Measurements from ENCODE around the gene MGAT5B. TPM values are rescaled to one million over a fixed set of nuclear protein-coding genes. Genes with fewer than 3 reads are reported as not detected.
A peak's percentile ranks its signal among the peaks of the same experiment; 100 is the strongest.

The MGAT5B gene
- total RNA-seq, 1 donor from 2014 or later: 6.3 TPM

- no peak for FAIRE-seq
- TF ChIP-seq EZH2 (IDR thresholded peaks at IDR 0.05; ENCODE audit: insufficient read depth, low read length) (no peak), CTCF (IDR thresholded peaks at IDR 0.05; ENCODE audit: insufficient read depth, low read depth, low read length) (no peak)
- H3K36me3 ChIP-seq (ENCODE audit: insufficient read depth, low read length): peaks cover 2% of the 10 kb centered on the region
- no peaks in the 10 kb centered on the region for H3K9me3 ChIP-seq (ENCODE audit: insufficient read depth, low read depth, low read length)
- H3K27ac Mint-ChIP-seq (ENCODE audit: unreplicated experiment): no peak overlapping the region
- H3K4me1 Mint-ChIP-seq (ENCODE audit: low read depth, unreplicated experiment): peaks cover 1% of the 10 kb centered on the region
- H4K20me1 ChIP-seq (ENCODE audit: insufficient read depth, low read length): peaks cover 3% of the 10 kb centered on the region
- peaks cover 5% of the 10 kb centered on the region for H3K9me3 Mint-ChIP-seq (ENCODE audit: unreplicated experiment)
- H3K27me3 ChIP-seq (ENCODE audit: insufficient read depth, low read length): no peaks in the 10 kb centered on the region
- peaks cover 20% of the 10 kb centered on the region for H3K36me3 Mint-ChIP-seq (ENCODE audit: low read depth, unreplicated experiment)
- H3K4me1 ChIP-seq (ENCODE audit: insufficient read depth, low read length): no peaks in the 10 kb centered on the region
- H3K79me2 ChIP-seq (ENCODE audit: insufficient read depth, low read length): peaks cover under 1% of the 10 kb centered on the region
- no peak overlapping the region for H3K4me2 ChIP-seq (ENCODE audit: low read length)
- peak; percentile 15 for DNase-seq (ENCODE audit: low read depth)
- H3K4me3 ChIP-seq (ENCODE audit: insufficient read depth, low read depth, low read length): no peak overlapping the region
- H3K4me3 Mint-ChIP-seq (ENCODE audit: unreplicated experiment): no peak overlapping the region
- H2AFZ ChIP-seq (ENCODE audit: low read depth, low read length): no peak overlapping the region
- H3K9ac ChIP-seq (ENCODE audit: low read length): no peak overlapping the region
- peaks cover 18% of the 10 kb centered on the region for H3K27me3 Mint-ChIP-seq (ENCODE audit: low read depth, unreplicated experiment)
- H3K27ac ChIP-seq (ENCODE audit: low read depth, low read length): no peak overlapping the region
These were observed 11.5 kb downstream of the MGAT5B start for GRCh38 chr17:76879691-76880090.

- H2AFZ ChIP-seq (ENCODE audit: low read depth, low read length): no peak overlapping the region
- DNase-seq (ENCODE audit: low read depth): no peak
- Mint-ChIP-seq H3K36me3 (ENCODE audit: low read depth, unreplicated experiment) (peaks cover 16% of the 10 kb centered on the region), H3K4me3 (ENCODE audit: unreplicated experiment) (no peak overlapping the region), H3K27ac (ENCODE audit: unreplicated experiment) (no peak overlapping the region), H3K27me3 (ENCODE audit: low read depth, unreplicated experiment) (peaks cover 18% of the 10 kb centered on the region), H3K9me3 (ENCODE audit: unreplicated experiment) (peaks cover 3% of the 10 kb centered on the region), H3K4me1 (ENCODE audit: low read depth, unreplicated experiment) (peaks cover 1% of the 10 kb centered on the region)
- H3K4me1 ChIP-seq (ENCODE audit: insufficient read depth, low read length): no peaks in the 10 kb centered on the region
- H3K27ac ChIP-seq (ENCODE audit: low read depth, low read length): no peak overlapping the region
- peaks cover 2% of the 10 kb centered on the region for H3K36me3 ChIP-seq (ENCODE audit: insufficient read depth, low read length)
- TF ChIP-seq EZH2 (IDR thresholded peaks at IDR 0.05; ENCODE audit: insufficient read depth, low read length): no peak
- TF ChIP-seq CTCF (IDR thresholded peaks at IDR 0.05; ENCODE audit: insufficient read depth, low read depth, low read length): no peak
- H3K4me3 ChIP-seq (ENCODE audit: insufficient read depth, low read depth, low read length): no peak overlapping the region
- no peak overlapping the region for H3K9ac ChIP-seq (ENCODE audit: low read length)
- H3K27me3 ChIP-seq (ENCODE audit: insufficient read depth, low read length): no peaks in the 10 kb centered on the region
- no peaks in the 10 kb centered on the region for H3K79me2 ChIP-seq (ENCODE audit: insufficient read depth, low read length)
- H3K4me2 ChIP-seq (ENCODE audit: low read length): no peak overlapping the region
- peaks cover 3% of the 10 kb centered on the region for H4K20me1 ChIP-seq (ENCODE audit: insufficient read depth, low read length)
- no peak for FAIRE-seq
- H3K9me3 ChIP-seq (ENCODE audit: insufficient read depth, low read depth, low read length): no peaks in the 10 kb centered on the region
These were observed 12.1 kb downstream of the MGAT5B start for GRCh38 chr17:76880268-76880667.

GRCh38 chr17:76880971-76881370, 12.8 kb downstream of the MGAT5B start:
- H3K4me1 Mint-ChIP-seq (ENCODE audit: low read depth, unreplicated experiment): peaks cover 1% of the 10 kb centered on the region
- peaks cover 4% of the 10 kb centered on the region for H4K20me1 ChIP-seq (ENCODE audit: insufficient read depth, low read length)

More at GRCh38 chr17:76880971-76881370, 12.8 kb downstream of the MGAT5B start:
- no peak for FAIRE-seq
- no peak overlapping the region for H3K9ac ChIP-seq (ENCODE audit: low read length)
- Mint-ChIP-seq H3K9me3 (ENCODE audit: unreplicated experiment) (no peaks in the 10 kb centered on the region), H3K27ac (ENCODE audit: unreplicated experiment) (peak overlapping the region; percentile 81), H3K36me3 (ENCODE audit: low read depth, unreplicated experiment) (peaks cover 11% of the 10 kb centered on the region), H3K27me3 (ENCODE audit: low read depth, unreplicated experiment) (peaks cover 18% of the 10 kb centered on the region), H3K4me3 (ENCODE audit: unreplicated experiment) (no peak overlapping the region)
- no peaks in the 10 kb centered on the region for H3K9me3 ChIP-seq (ENCODE audit: insufficient read depth, low read depth, low read length)
- H3K4me1 ChIP-seq (ENCODE audit: insufficient read depth, low read length): no peaks in the 10 kb centered on the region
- no peak overlapping the region for H3K4me2 ChIP-seq (ENCODE audit: low read length)
- H3K27ac ChIP-seq (ENCODE audit: low read depth, low read length): no peak overlapping the region
- H3K4me3 ChIP-seq (ENCODE audit: insufficient read depth, low read depth, low read length): no peak overlapping the region
- DNase-seq (ENCODE audit: low read depth): no peak
- TF ChIP-seq CTCF (IDR thresholded peaks at IDR 0.05; ENCODE audit: insufficient read depth, low read depth, low read length) (no peak), EZH2 (IDR thresholded peaks at IDR 0.05; ENCODE audit: insufficient read depth, low read length) (no peak)
- H3K36me3 ChIP-seq (ENCODE audit: insufficient read depth, low read length): peaks cover under 1% of the 10 kb centered on the region
- H3K79me2 ChIP-seq (ENCODE audit: insufficient read depth, low read length): no peaks in the 10 kb centered on the region
- H2AFZ ChIP-seq (ENCODE audit: low read depth, low read length): no peak overlapping the region
- H3K27me3 ChIP-seq (ENCODE audit: insufficient read depth, low read length): no peaks in the 10 kb centered on the region

Measured in astrocyte (in vitro differentiated cells and primary cell).